ENCODE results near the gene KCNT2. TPM values are rescaled to one million over a fixed set of nuclear protein-coding genes. Genes with fewer than 3 reads are reported as not detected.

KCNT2 gene
- total RNA-seq, 1 experiment from 2014 or later: 9.1 TPM

DNA sequence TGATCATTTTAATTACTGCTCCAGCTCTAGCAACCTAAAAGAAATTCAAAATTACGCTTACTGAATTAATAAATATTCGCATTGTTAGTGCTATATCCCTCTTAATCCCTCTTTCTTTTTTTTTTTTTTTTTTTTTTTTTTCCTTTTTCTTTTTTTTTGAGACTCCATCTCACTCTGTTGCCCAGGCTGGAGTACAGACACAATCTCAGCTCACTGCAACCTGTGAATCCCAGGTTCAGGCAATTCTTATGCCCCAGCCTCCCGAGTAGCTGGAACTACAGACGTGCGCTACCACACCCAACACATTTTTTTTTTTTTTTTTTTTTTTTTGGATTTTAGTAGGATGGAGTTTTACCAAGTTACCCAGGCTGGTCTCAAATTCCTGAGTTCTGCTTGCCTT is 157.1 kb downstream of the KCNT2 start:
- no peak overlapping the region for H3K23ac ChIP-seq (ENCODE audit: insufficient read length, low read depth, low read length)
- peaks cover 4% of the 10 kb centered on the region; the same call in 1 of the 2 replicates for H3K4me1 ChIP-seq (ENCODE audit: insufficient read depth, low read length)
- H3K79me2 ChIP-seq (ENCODE audit: insufficient read depth, low read length): no peaks in the 10 kb centered on the region
- no peak overlapping the region for H3T11ph ChIP-seq (ENCODE audit: low read length)
- no peaks in the 10 kb centered on the region for H4K20me1 ChIP-seq (ENCODE audit: control insufficient read depth, insufficient read depth, insufficient read length)
- H3K56ac ChIP-seq (ENCODE audit: insufficient read length, low read depth, low read length): no peak overlapping the region
- H3K27ac Mint-ChIP-seq: peak overlapping the region in 1 of 3 experiments; percentile 97; a peak in 3 of 7 replicates
- no peak overlapping the region for H2BK120ac ChIP-seq (ENCODE audit: low read depth, low read length, poor library complexity, severe bottlenecking)
- no peak overlapping the region for H4K91ac ChIP-seq (ENCODE audit: insufficient read length, low read depth, low read length)
- H2BK12ac ChIP-seq (ENCODE audit: insufficient read length, low read depth, low read length): no peak overlapping the region
- no peaks in the 10 kb centered on the region for H3K9me3 ChIP-seq (ENCODE audit: control insufficient read depth, low read depth, low read length)
- no peak overlapping the region for H3K9ac ChIP-seq (ENCODE audit: extremely low read depth, insufficient read length, low read length)
- no peak overlapping the region for H4K8ac ChIP-seq (replicated peaks; ENCODE audit: insufficient read length, low read depth, low read length)
- no peaks in the 10 kb centered on the region for H3K79me1 ChIP-seq (ENCODE audit: insufficient read depth, low read depth, low read length, poor library complexity, severe bottlenecking)
- no peak overlapping the region for H4K5ac ChIP-seq (ENCODE audit: insufficient read length, low read depth, low read length)
- no CpG with 5 or more reads among the region's 5 CpGs for WGBS (ENCODE audit: extremely low coverage, insufficient read length, low lambda C conversion rate)
- H3K27ac ChIP-seq (ENCODE audit: insufficient read length, low read depth, low read length): no peak overlapping the region
- no peak overlapping the region for H2BK5ac ChIP-seq (ENCODE audit: insufficient read length, low read length)
- H3K4me2 ChIP-seq (ENCODE audit: insufficient read depth, insufficient read length, low read length): no peak overlapping the region
- peaks cover 48 to 62% of the 10 kb centered on the region in 2 experiments for H3K4me1 Mint-ChIP-seq
- TF ChIP-seq, protein P1, sequence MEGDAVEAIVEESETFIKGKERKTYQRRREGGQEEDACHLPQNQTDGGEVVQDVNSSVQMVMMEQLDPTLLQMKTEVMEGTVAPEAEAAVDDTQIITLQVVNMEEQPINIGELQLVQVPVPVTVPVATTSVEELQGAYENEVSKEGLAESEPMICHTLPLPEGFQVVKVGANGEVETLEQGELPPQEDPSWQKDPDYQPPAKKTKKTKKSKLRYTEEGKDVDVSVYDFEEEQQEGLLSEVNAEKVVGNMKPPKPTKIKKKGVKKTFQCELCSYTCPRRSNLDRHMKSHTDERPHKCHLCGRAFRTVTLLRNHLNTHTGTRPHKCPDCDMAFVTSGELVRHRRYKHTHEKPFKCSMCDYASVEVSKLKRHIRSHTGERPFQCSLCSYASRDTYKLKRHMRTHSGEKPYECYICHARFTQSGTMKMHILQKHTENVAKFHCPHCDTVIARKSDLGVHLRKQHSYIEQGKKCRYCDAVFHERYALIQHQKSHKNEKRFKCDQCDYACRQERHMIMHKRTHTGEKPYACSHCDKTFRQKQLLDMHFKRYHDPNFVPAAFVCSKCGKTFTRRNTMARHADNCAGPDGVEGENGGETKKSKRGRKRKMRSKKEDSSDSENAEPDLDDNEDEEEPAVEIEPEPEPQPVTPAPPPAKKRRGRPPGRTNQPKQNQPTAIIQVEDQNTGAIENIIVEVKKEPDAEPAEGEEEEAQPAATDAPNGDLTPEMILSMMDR (conservative IDR thresholded peaks at IDR 0.05): no peak
- no peak overlapping the region; a peak in 1 of 5 replicates for H3K4me3 Mint-ChIP-seq
- no peak overlapping the region for H2BK15ac ChIP-seq (ENCODE audit: low read depth, low read length)
- H3K9me3 Mint-ChIP-seq: no peaks in the 10 kb centered on the region
- H3K36me3 Mint-ChIP-seq (ENCODE audit: insufficient read depth in 1 of 3, low read depth in 3 of 3): peaks cover 0 to 5% (median 2%) of the 10 kb centered on the region in 3 experiments; a peak in 1 of 7 replicates
- no peak for DNase-seq
- H3K23me2 ChIP-seq (ENCODE audit: insufficient read length, low read depth, low read length, poor library complexity, severe bottlenecking): no peaks in the 10 kb centered on the region
- no peak overlapping the region for H2AFZ ChIP-seq (ENCODE audit: low read length)
- H3K14ac ChIP-seq (ENCODE audit: insufficient read depth, low read length): no peak overlapping the region
- no peaks in the 10 kb centered on the region for H3K27me3 ChIP-seq (ENCODE audit: insufficient read depth, low read length)
- H3K18ac ChIP-seq (ENCODE audit: insufficient read length, low read depth, low read length): no peak overlapping the region
- no peak overlapping the region for H2BK20ac ChIP-seq (ENCODE audit: low read depth, low read length, poor library complexity, severe bottlenecking)
- no peaks in the 10 kb centered on the region for H3K27me3 Mint-ChIP-seq (ENCODE audit: low read depth)
- H3K4ac ChIP-seq (ENCODE audit: low read depth, low read length): no peak overlapping the region
- H2AK5ac ChIP-seq (ENCODE audit: insufficient read length, low read length): no peak overlapping the region

All from H9 (cell line).